H9 (cell line): ENCODE measurements around the gene BIRC7. TPM values are rescaled to one million over a fixed set of nuclear protein-coding genes. Genes with fewer than 3 reads are reported as not detected.

Experiments used
- DNase-seq: peaks from one replicate; pipeline ENCODE4 v3.0.0-alpha.2; 2017
- H2AFZ ChIP-seq: one replicate; pipeline ENCODE4 v1.6.1; 2013; ENCODE audit warnings: mild to moderate bottlenecking, low read length, control low read depth, moderate library complexity
- H2AK5ac ChIP-seq: 2 replicates; pipeline ENCODE4 v1.6.1; 2013; ENCODE audit warnings: low read length, control low read depth, mixed read lengths; ENCODE audit not compliant: insufficient read length
- H2BK120ac ChIP-seq: one replicate; pipeline ENCODE4 v1.6.1; 2013; ENCODE audit warnings: low read depth, mild to moderate bottlenecking, low read length, control low read depth, inconsistent platforms; ENCODE audit not compliant: poor library complexity, severe bottlenecking
- H2BK12ac ChIP-seq: 2 replicates; pipeline ENCODE4 v1.6.1; 2013; ENCODE audit warnings: low read length, control low read depth, mixed read lengths, low read depth; ENCODE audit not compliant: insufficient read length
- H2BK15ac ChIP-seq: 2 replicates; pipeline ENCODE4 v1.6.1; 2013; ENCODE audit warnings: low read depth, low read length, control low read depth
- H2BK20ac ChIP-seq: one replicate; pipeline ENCODE4 v1.6.1; 2013; ENCODE audit warnings: low read depth, mild to moderate bottlenecking, low read length, control low read depth, inconsistent platforms; ENCODE audit not compliant: poor library complexity, severe bottlenecking
- H2BK5ac ChIP-seq: 2 replicates; pipeline ENCODE4 v1.6.1; 2013; ENCODE audit warnings: low read length, control low read depth, mixed read lengths; ENCODE audit not compliant: insufficient read length
- H3K14ac ChIP-seq: 2 replicates; pipeline ENCODE4 v1.6.1; 2013; ENCODE audit warnings: low read length, control low read depth; ENCODE audit not compliant: insufficient read depth
- H3K18ac ChIP-seq: 2 replicates; pipeline ENCODE4 v1.6.1; 2013; ENCODE audit warnings: low read depth, mild to moderate bottlenecking, mixed read lengths, low read length, control low read depth; ENCODE audit not compliant: insufficient read length
- H3K23ac ChIP-seq: 2 replicates; pipeline ENCODE4 v1.6.1; 2013; ENCODE audit warnings: low read length, control low read depth, mixed read lengths, low read depth; ENCODE audit not compliant: insufficient read length
- H3K23me2 ChIP-seq: 2 replicates; pipeline ENCODE4 v1.6.1; 2013; ENCODE audit warnings: low read depth, mild to moderate bottlenecking, mixed read lengths, low read length, control low read depth; ENCODE audit not compliant: insufficient read length, poor library complexity, severe bottlenecking
- H3K27ac ChIP-seq: 2 replicates; pipeline ENCODE4 v1.5.1; 2013; ENCODE audit warnings: low read length, control low read depth, mixed read lengths, low read depth; ENCODE audit not compliant: insufficient read length
- H3K27me3 ChIP-seq: 2 replicates; pipeline ENCODE4 v1.6.1; 2013; ENCODE audit warnings: low read length, control low read depth, inconsistent platforms; ENCODE audit not compliant: insufficient read depth
- H3K4ac ChIP-seq: 2 replicates; pipeline ENCODE4 v1.6.1; 2013; ENCODE audit warnings: low read depth, mild to moderate bottlenecking, control low read depth, inconsistent platforms, low read length, moderate library complexity
- H3K4me1 ChIP-seq: 2 replicates; pipeline ENCODE4 v1.6.1; 2013; ENCODE audit warnings: low read length, control low read depth, inconsistent platforms; ENCODE audit not compliant: insufficient read depth
- H3K4me2 ChIP-seq: 2 replicates; pipeline ENCODE4 v1.6.1; 2013; ENCODE audit warnings: low read length, control low read depth, mixed read lengths; ENCODE audit not compliant: insufficient read length, insufficient read depth
- H3K56ac ChIP-seq: 2 replicates; pipeline ENCODE4 v1.6.1; 2013; ENCODE audit warnings: low read depth, mild to moderate bottlenecking, mixed read lengths, low read length, control low read depth; ENCODE audit not compliant: insufficient read length
- H3K79me1 ChIP-seq: 2 replicates; pipeline ENCODE4 v1.6.1; 2013; ENCODE audit warnings: low read depth, mild to moderate bottlenecking, moderate library complexity, low read length, control low read depth, inconsistent platforms; ENCODE audit not compliant: insufficient read depth, poor library complexity, severe bottlenecking
- H3K79me2 ChIP-seq: 2 replicates; pipeline ENCODE4 v1.6.1; 2013; ENCODE audit warnings: low read length, control low read depth, inconsistent platforms; ENCODE audit not compliant: insufficient read depth
- H3K9ac ChIP-seq: 2 replicates; pipeline ENCODE4 v1.6.1; 2013; ENCODE audit warnings: low read length, control low read depth, mixed read lengths; ENCODE audit not compliant: insufficient read length; ENCODE audit errors: extremely low read depth
- H3K9me3 ChIP-seq: one replicate; pipeline ENCODE4 v1.6.1; 2013; ENCODE audit warnings: low read depth, low read length, inconsistent platforms; ENCODE audit not compliant: control insufficient read depth
- H3T11ph ChIP-seq: one replicate; pipeline ENCODE4 v1.6.1; 2013; ENCODE audit warnings: mild to moderate bottlenecking, low read length, control low read depth, inconsistent platforms
- H4K20me1 ChIP-seq: one replicate; pipeline ENCODE4 v1.6.1; 2013; ENCODE audit not compliant: control insufficient read depth, insufficient read length, insufficient read depth
- H4K5ac ChIP-seq: 2 replicates; pipeline ENCODE4 v1.6.1; 2013; ENCODE audit warnings: low read depth, mild to moderate bottlenecking, mixed read lengths, low read length, control low read depth; ENCODE audit not compliant: insufficient read length
- H4K8ac ChIP-seq: replicated peaks from 2 replicates; pipeline ENCODE4 v1.6.1; 2013; ENCODE audit warnings: low read length, control low read depth, mixed read lengths, low read depth; ENCODE audit not compliant: insufficient read length
- H4K91ac ChIP-seq: 2 replicates; pipeline ENCODE4 v1.6.1; 2013; ENCODE audit warnings: low read depth, mild to moderate bottlenecking, moderate library complexity, mixed read lengths, low read length, control low read depth; ENCODE audit not compliant: insufficient read length
- H3K27ac Mint-ChIP-seq, 3 experiments: 2 replicates in 2 of 3; 3 replicates in 1 of 3; pipeline ENCODE4 v1.8.0; 2020 to 2021; ENCODE audit warnings: mixed read lengths in 3 of 3, mild to moderate bottlenecking in 1 of 3, moderate library complexity in 1 of 3
- H3K27me3 Mint-ChIP-seq: 2 replicates; pipeline ENCODE4 v1.8.0; 2021; ENCODE audit warnings: low read depth, mild to moderate bottlenecking, moderate library complexity, mixed read lengths
- H3K36me3 Mint-ChIP-seq, 3 experiments: 2 replicates in 2 of 3; 3 replicates in 1 of 3; pipeline ENCODE4 v1.8.0; 2020 to 2021; ENCODE audit warnings: low read depth in 3 of 3, mixed read lengths in 3 of 3; ENCODE audit not compliant: insufficient read depth in 1 of 3
- H3K4me1 Mint-ChIP-seq, 2 experiments: 2 replicates each; pipeline ENCODE4 v1.8.0; 2020; ENCODE audit warnings: mixed read lengths in 2 of 2
- H3K4me3 Mint-ChIP-seq, 2 experiments: 2 replicates in 1 of 2; 3 replicates in 1 of 2; pipeline ENCODE4 v1.8.0; 2020 to 2021; ENCODE audit warnings: mild to moderate bottlenecking in 2 of 2, mixed read lengths in 2 of 2, moderate library complexity in 1 of 2
- H3K9me3 Mint-ChIP-seq, 2 experiments: 2 replicates in 1 of 2; 3 replicates in 1 of 2; pipeline ENCODE4 v1.8.0; 2020; ENCODE audit warnings: mild to moderate bottlenecking in 2 of 2, mixed read lengths in 2 of 2, moderate library complexity in 1 of 2
- WGBS: extraction: QIAGEN DNeasy Blood & Tissue Kit; methylation state at CpG from one replicate; pipeline ENCODE4 v1.1.7; 2013; ENCODE audit warnings: missing lambda C conversion rate, low lambda C conversion rate, mixed read lengths; ENCODE audit not compliant: insufficient read length; ENCODE audit errors: extremely low coverage; 5-methylcytosine and 5-hydroxymethylcytosine counted together
- total RNA-seq: library from RNA; stranded (reverse); gene quantifications from 2 replicates; pipeline ENCODE4 v1.2.1, GENCODE V29; 2021
- TF ChIP-seq, protein P1 (sequence below): fragments of 200-600 bp; sonication (generic); conservative IDR thresholded peaks from 3 replicates; pipeline ENCODE4 v1.8.0; 2021; ENCODE audit warnings: antibody characterized with exemption, mild to moderate bottlenecking

The BIRC7 gene
- total RNA-seq, 1 experiment from 2014 or later = not detected

DNA sequence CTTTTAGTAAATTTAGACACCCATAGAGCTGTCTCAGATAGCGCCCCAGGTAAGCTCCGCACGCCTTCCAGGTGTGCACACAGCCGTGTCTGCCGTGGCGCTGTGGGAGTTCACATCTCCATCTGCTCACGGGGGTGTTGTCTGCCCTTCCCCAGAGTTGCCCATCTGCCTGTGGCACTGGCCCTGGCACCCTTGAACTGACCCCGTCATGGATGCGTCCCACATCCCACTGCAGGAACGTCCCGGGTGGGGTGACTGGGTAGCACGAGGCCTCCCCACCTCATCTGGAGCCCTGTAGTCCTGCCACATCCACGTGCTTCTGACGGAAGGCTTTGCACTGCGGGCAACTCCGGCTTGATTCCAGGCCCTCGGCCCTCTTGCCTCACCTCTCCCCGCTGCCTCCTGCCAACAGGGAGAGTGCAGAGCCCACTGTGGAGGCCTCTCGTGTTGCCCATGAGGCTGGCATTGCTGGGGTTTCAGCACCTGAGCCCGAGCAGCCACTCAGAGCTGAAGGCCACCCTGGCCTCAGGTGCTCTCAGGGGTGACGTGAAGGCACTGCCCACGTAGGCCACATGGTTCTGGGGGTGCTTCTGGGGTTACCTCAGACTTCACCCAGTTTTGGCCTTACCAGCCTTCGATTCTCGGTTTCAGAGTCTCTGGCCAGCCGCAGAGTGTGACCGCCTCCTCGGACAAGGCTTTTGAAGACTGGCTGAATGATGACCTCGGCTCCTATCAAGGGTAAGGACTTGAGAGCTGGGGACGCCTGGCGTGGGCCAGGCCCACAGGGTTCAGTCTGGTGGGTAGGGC is 42.0 kb downstream of the BIRC7 start:
- no CpG with 5 or more reads among the region's 30 CpGs for WGBS
- no peak overlapping the region for H3K27ac Mint-ChIP-seq
- no peak overlapping the region for H4K5ac ChIP-seq
- H4K91ac ChIP-seq = no peak overlapping the region
- no peaks in the 10 kb centered on the region for H3K23me2 ChIP-seq
- no peak overlapping the region for H4K8ac ChIP-seq
- H2BK15ac ChIP-seq = no peak overlapping the region
- H2BK12ac ChIP-seq = no peak overlapping the region
- peaks cover 7% of the 10 kb centered on the region in 2 experiments; a peak in 3 of 4 replicates for H3K4me1 Mint-ChIP-seq
- no peak overlapping the region for H3K4ac ChIP-seq
- H3K18ac ChIP-seq = no peak overlapping the region
- no peak overlapping the region for H3K27ac ChIP-seq
- no peaks in the 10 kb centered on the region for H4K20me1 ChIP-seq
- H2BK120ac ChIP-seq = no peak overlapping the region
- no peak overlapping the region for H3K56ac ChIP-seq
- DNase-seq = no peak
- H2BK5ac ChIP-seq = no peak overlapping the region
- H2BK20ac ChIP-seq = no peak overlapping the region
- no peak overlapping the region for H3K4me2 ChIP-seq
- H3K23ac ChIP-seq = no peak overlapping the region
- no peaks in the 10 kb centered on the region for H3K9me3 Mint-ChIP-seq
- TF ChIP-seq, protein P1, sequence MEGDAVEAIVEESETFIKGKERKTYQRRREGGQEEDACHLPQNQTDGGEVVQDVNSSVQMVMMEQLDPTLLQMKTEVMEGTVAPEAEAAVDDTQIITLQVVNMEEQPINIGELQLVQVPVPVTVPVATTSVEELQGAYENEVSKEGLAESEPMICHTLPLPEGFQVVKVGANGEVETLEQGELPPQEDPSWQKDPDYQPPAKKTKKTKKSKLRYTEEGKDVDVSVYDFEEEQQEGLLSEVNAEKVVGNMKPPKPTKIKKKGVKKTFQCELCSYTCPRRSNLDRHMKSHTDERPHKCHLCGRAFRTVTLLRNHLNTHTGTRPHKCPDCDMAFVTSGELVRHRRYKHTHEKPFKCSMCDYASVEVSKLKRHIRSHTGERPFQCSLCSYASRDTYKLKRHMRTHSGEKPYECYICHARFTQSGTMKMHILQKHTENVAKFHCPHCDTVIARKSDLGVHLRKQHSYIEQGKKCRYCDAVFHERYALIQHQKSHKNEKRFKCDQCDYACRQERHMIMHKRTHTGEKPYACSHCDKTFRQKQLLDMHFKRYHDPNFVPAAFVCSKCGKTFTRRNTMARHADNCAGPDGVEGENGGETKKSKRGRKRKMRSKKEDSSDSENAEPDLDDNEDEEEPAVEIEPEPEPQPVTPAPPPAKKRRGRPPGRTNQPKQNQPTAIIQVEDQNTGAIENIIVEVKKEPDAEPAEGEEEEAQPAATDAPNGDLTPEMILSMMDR = no peak
- no peak overlapping the region for H3K4me3 Mint-ChIP-seq
- no peak overlapping the region for H3K9ac ChIP-seq
- H3K36me3 Mint-ChIP-seq = peaks cover 16 to 57% (median 47%) of the 10 kb centered on the region in 3 experiments
- H3K14ac ChIP-seq = no peak overlapping the region; the same call in 1 of the 2 replicates
- no peak overlapping the region for H2AK5ac ChIP-seq
- peaks cover 14% of the 10 kb centered on the region for H3K79me1 ChIP-seq
- 0 out of 2 replicates have a peak, but pooled peaks cover 2% of the 10 kb centered on the region for H3K4me1 ChIP-seq
- H3T11ph ChIP-seq = no peak overlapping the region
- no peak overlapping the region for H2AFZ ChIP-seq
- no peaks in the 10 kb centered on the region for H3K27me3 ChIP-seq
- H3K9me3 ChIP-seq = no peaks in the 10 kb centered on the region
- H3K27me3 Mint-ChIP-seq = no peaks in the 10 kb centered on the region
- H3K79me2 ChIP-seq = peaks cover 27% of the 10 kb centered on the region; the same call in 1 of the 2 replicates
